Measurements from ENCODE around the gene BHMT2. TPM values are rescaled to one million over a fixed set of nuclear protein-coding genes. Genes with fewer than 3 reads are reported as not detected.
A peak's percentile ranks its signal among the peaks of the same experiment; 100 is the strongest.

BHMT2 gene
- total RNA-seq, 1 donor from 2014 or later: 3.1 TPM

- no peak for DNase-seq (ENCODE audit: low read depth in 2 of 2)
Measured at GRCh38 chr5:79062436-79062835, 7.1 kb upstream of the BHMT2 start.

- DNase-seq (ENCODE audit: low read depth in 2 of 2): peak; percentile 5 to 21
Measured at GRCh38 chr5:79070350-79070667, 742 bp downstream of the BHMT2 start.

GRCh38 chr5:79074641-79075040 is 5.1 kb downstream of the BHMT2 start:
- DNase-seq (ENCODE audit: low read depth in 2 of 2): peak; percentile 22 to 42

- DNase-seq (ENCODE audit: low read depth in 2 of 2): no peak
Measured at GRCh38 chr5:79075646-79076426, 6.3 kb downstream of the BHMT2 start.

GRCh38 chr5:79076819-79077218 is 7.3 kb downstream of the BHMT2 start:
- peak; percentile 11 to 21 for DNase-seq (ENCODE audit: low read depth in 2 of 2)

GRCh38 chr5:79077680-79078365 is 8.3 kb downstream of the BHMT2 start:
- DNase-seq (ENCODE audit: low read depth in 2 of 2): no peak

- DNase-seq (ENCODE audit: low read depth in 2 of 2): no peak
Measured at GRCh38 chr5:79080804-79081203, 11.2 kb downstream of the BHMT2 start.

GRCh38 chr5:79081779-79082178 is 12.2 kb downstream of the BHMT2 start:
- no peak for DNase-seq (ENCODE audit: low read depth in 2 of 2)

- no peak for DNase-seq (ENCODE audit: low read depth in 2 of 2)
Measured at GRCh38 chr5:79086116-79086515, 16.5 kb downstream of the BHMT2 start.

- no peak for DNase-seq (ENCODE audit: low read depth in 2 of 2)
Measured at GRCh38 chr5:79088507-79088906, 18.9 kb downstream of the BHMT2 start.

DNA sequence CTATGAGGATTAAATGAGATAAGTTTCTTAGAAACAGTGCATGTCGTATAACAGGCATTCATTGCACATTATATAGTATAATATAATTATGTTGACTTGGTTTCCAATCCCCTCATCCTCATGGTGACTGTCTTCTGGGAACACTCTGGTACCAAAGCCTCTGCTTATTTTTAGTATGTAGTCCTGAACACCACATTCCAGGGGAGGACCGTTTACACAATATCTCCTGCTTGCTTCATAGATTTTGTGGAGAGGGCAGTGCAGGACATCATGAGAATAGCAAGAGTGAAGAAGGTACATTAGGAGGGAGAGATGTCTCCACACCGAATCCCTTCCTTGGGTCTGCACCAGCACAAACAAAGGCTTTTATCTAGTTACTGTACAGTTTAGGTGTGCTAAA is 21.5 kb downstream of the BHMT2 start:
- no peak for DNase-seq (ENCODE audit: low read depth in 2 of 2)

DNA sequence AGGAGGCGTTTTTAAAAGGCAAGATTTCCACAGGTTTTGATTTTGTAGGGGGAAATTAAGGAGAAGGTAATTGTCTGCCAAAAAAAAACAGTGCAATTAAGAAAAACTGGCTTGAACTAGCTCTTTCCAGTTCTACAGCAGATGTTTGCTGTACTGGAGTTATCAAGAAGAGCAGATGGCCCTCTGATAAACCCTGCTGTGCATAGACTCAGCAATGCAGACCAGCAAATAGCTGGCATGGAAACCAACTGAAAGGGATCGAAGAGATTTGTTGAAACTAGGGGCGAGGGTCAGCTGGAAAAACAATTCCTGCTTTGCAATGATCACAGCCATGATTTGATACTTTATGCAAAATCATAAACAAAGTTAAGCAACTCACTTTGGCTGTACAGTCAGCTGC is 24.2 kb downstream of the BHMT2 start:
- no peak for DNase-seq (ENCODE audit: low read depth in 2 of 2)

DNA sequence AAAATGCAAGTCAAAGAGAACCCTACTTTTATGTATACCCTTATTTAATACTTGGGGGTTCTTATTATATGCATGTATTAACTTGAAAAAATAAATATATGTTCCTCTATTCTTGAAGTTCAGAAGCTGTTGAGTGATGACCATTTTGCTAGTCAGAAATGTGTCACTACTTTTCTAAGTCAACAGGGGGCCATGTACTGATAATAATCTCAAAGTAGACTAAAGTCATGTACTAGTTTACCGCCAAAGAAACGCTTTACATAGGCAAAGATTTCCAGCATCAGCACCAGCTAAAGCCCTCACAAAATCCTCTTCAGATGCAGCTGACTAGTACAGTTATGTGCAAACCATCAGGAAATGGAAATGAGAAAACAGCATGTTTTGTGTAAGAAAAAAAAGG is 36.3 kb downstream of the BHMT2 start:
- no peak for DNase-seq (ENCODE audit: low read depth in 2 of 2)

- no peak for DNase-seq (ENCODE audit: low read depth in 2 of 2)
Measured at GRCh38 chr5:79107020-79107796, 37.6 kb downstream of the BHMT2 start.

DNA sequence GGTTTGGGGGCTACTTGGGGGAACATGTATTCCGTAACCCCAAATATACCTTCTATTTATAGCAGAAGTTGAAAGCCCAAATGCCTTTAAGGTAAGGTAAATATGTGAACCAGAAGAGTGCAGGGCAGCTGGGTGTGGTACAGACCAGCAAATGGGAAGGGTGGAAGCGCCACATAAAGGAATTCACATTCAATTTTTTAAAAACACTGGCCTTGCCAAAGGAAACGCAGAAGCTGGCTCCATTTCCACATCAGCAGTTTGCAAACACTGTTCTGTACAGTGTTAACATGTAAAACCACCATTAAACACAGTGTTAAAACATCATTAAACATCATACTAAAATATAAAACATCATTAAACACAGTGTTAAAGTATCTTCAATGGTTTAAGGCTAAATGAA is 38.5 kb downstream of the BHMT2 start:
- no peak for DNase-seq (ENCODE audit: low read depth in 2 of 2)

DNA sequence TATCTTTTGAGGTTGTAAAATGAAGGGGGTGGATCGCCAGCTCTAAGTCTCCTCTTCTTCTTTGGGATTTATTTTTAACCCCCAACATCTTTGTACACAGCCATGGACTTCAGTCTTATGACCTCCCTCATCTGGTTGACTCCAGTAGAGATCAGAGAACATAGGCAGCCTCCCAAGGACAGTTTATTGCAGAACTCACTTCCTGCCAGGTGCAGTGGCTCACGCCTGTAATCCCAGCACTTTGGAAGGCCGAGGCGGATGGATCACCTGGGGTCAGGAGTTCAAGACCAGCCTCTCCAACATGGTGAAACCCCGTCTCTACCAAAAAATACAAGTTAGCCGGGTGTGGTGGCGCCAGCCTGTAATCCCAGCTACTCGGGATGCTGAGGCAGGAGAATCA is 39.2 kb downstream of the BHMT2 start:
- no peak for DNase-seq (ENCODE audit: low read depth in 2 of 2)

GRCh38 chr5:79109527-79110492 is 40.2 kb downstream of the BHMT2 start:
- DNase-seq (ENCODE audit: low read depth in 2 of 2): peak in 1 of 2 donors; percentile 20

GRCh38 chr5:79111387-79111959 is 41.9 kb downstream of the BHMT2 start, which contains the start of gene BHMT:
BHMT (plus strand) TSS chr5:79111809; CDS start chr5:79111886, 77 bp downstream.
- DNase-seq (ENCODE audit: low read depth in 2 of 2): no peak

DNA sequence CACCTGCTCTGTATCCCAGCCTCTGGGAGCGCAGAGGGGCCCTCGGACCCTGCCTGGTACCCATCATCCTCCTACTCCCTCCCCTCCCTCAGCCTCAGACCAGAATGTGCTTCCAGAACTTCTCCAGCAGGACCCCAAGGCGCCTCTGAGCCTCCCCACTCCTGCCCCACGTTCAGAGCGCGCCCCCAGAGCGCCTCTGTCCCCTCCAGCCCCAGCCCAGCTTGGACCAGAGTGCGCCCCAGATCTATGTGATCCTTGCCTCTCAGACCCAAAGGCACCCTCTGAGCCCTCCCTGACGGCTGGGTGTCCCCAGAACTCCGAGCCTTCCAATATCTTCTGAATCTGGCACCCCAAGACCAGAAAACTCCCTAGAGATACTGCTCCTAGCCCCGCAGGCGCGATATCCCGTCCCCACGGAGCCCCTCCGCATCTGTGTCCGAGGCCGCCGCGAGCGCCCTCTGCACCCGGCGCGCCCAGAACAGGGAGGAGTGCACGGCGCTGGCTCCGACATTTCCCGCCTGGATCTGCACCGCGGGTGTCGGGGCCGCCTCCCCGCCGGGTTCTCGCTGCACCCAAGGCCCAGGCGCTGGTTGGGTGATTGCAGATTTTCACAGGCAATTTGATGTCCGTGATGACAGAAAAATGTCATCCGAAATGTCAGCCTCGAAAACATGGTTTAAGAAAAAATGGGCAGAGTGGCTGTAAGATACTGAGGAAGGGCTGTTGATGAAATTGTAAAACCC is 42.6 kb downstream of the BHMT2 start:
- DNase-seq (ENCODE audit: low read depth in 2 of 2): no peak

DNA sequence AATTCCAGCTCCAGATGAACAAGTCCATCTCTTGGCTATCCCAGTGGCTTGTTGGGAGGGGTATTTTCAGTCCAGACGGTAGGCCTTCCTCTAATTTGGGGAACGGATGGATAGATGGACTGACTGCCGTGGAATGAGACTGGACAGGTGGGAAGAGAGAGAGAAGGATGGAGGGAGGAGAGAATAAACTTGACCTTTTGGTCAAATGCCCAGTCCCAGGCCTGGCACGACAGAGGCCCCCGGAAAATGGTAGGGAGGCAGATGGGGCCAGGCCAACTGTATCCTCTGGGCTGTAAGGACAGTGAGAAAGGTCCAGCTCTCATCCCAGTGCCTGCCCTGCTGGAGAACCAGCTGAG is 43.1 kb downstream of the BHMT2 start:
- no peak for DNase-seq (ENCODE audit: low read depth in 2 of 2)

All from dermis microvascular lymphatic vessel endothelial cell (primary cell).